CD14-positive monocyte (primary cell): ENCODE data around the gene TMEM247. TPM values are rescaled to one million over a fixed set of nuclear protein-coding genes. Genes with fewer than 3 reads are reported as not detected.

Source experiments
- DNase-seq, 3 donors: peaks; one replicate each; pipeline ENCODE4 v3.0.0-alpha.2; 2011 to 2022
- H2AFZ ChIP-seq: 2 replicates; pipeline ENCODE4 v1.6.0; 2012; ENCODE audit warnings: mild to moderate bottlenecking, low read depth, low read length, inconsistent platforms; ENCODE audit not compliant: insufficient read depth, poor library complexity, severe bottlenecking
- H3K27ac ChIP-seq, 2 donors: 1 replicate in 1 of 2; 2 replicates in 1 of 2; pipeline ENCODE4 v1.5.1; 2012 to 2013; ENCODE audit warnings: low read length in 2 of 2, control low read depth in 1 of 2, inconsistent platforms in 1 of 2, low read depth in 1 of 2, mild to moderate bottlenecking in 1 of 2
- H3K27me3 ChIP-seq, 2 donors: one replicate each; pipeline versions ENCODE4 v1.6.0 to v1.6.1; 2011 to 2013; ENCODE audit warnings: low read length in 2 of 2; ENCODE audit not compliant: control insufficient read depth in 2 of 2, insufficient read depth in 2 of 2
- H3K36me3 ChIP-seq, 2 donors: replicated peaks in 1 of 2; 1 replicate in 1 of 2; 2 replicates in 1 of 2; pipeline versions ENCODE4 v1.5.1 to v1.6.1; 2012 to 2013; ENCODE audit warnings: low read length in 2 of 2, control low read depth in 1 of 2, inconsistent platforms in 1 of 2, mild to moderate bottlenecking in 1 of 2; ENCODE audit not compliant: insufficient read depth in 2 of 2, control insufficient read depth in 1 of 2
- H3K4me1 ChIP-seq, 2 donors: 1 replicate in 1 of 2; 2 replicates in 1 of 2; pipeline versions ENCODE4 v1.5.1 to v1.6.1; 2012 to 2013; ENCODE audit warnings: low read length in 2 of 2, control low read depth in 1 of 2, inconsistent platforms in 1 of 2, mild to moderate bottlenecking in 1 of 2, moderate library complexity in 1 of 2; ENCODE audit not compliant: insufficient read depth in 2 of 2, control insufficient read depth in 1 of 2
- H3K4me2 ChIP-seq: replicated peaks from 2 replicates; pipeline ENCODE3; 2012; ENCODE audit warnings: low read length, moderate library complexity, mild to moderate bottlenecking; ENCODE audit not compliant: poor library complexity, severe bottlenecking; ENCODE audit errors: extremely low read depth
- H3K4me3 ChIP-seq, 3 experiments: fragments of 200-600 bp in 1 of 3; sonication (generic) in 1 of 3; replicated peaks in 1 of 3; 1 replicate in 2 of 3; 2 replicates in 1 of 3; pipeline ENCODE4 v1.5.1; 2011 to 2013; ENCODE audit warnings: low read length in 3 of 3, mild to moderate bottlenecking in 3 of 3, control low read depth in 2 of 3, low read depth in 2 of 3, inconsistent platforms in 1 of 3, moderate library complexity in 1 of 3
- H3K79me2 ChIP-seq: 2 replicates; pipeline ENCODE4 v1.6.0; 2012; ENCODE audit warnings: mild to moderate bottlenecking, control low read depth, inconsistent platforms, low read length, moderate library complexity; ENCODE audit not compliant: insufficient read depth
- H3K9ac ChIP-seq: 2 replicates; pipeline ENCODE4 v1.6.0; 2017; ENCODE audit warnings: low read length, mild to moderate bottlenecking; ENCODE audit not compliant: insufficient read depth, poor library complexity, severe bottlenecking
- H3K9me3 ChIP-seq, 2 donors: replicated peaks in 1 of 2; 1 replicate in 1 of 2; 2 replicates in 1 of 2; pipeline versions ENCODE4 v1.5.1 to v1.6.1; 2012 to 2013; ENCODE audit warnings: low read length in 2 of 2, control low read depth in 1 of 2; ENCODE audit not compliant: control insufficient read depth in 1 of 2, insufficient read depth in 1 of 2
- H4K20me1 ChIP-seq: 2 replicates; pipeline ENCODE4 v1.6.0; 2012; ENCODE audit warnings: mild to moderate bottlenecking, low read length, control low read depth, moderate library complexity; ENCODE audit not compliant: insufficient read depth
- H3K27ac Mint-ChIP-seq, 7 donors: one replicate each; pipeline ENCODE4 v1.8.0; 2020; ENCODE audit warnings: mild to moderate bottlenecking in 7 of 7, mixed read lengths in 7 of 7, moderate library complexity in 6 of 7, inconsistent platforms in 2 of 7
- H3K27me3 Mint-ChIP-seq, 3 donors: one replicate each; pipeline ENCODE4 v1.8.0; 2021 to 2022; ENCODE audit warnings: low read depth in 3 of 3, mild to moderate bottlenecking in 3 of 3, mixed read lengths in 3 of 3, moderate library complexity in 3 of 3, inconsistent platforms in 1 of 3
- H3K36me3 Mint-ChIP-seq, 2 donors: one replicate each; pipeline ENCODE4 v1.8.0; 2020; ENCODE audit warnings: mixed read lengths in 2 of 2, inconsistent platforms in 1 of 2, mild to moderate bottlenecking in 1 of 2
- H3K4me1 Mint-ChIP-seq: one replicate; pipeline ENCODE4 v1.8.0; 2020; ENCODE audit warnings: mild to moderate bottlenecking, mixed read lengths
- H3K4me3 Mint-ChIP-seq, 2 donors: one replicate each; pipeline ENCODE4 v1.8.0; 2020; ENCODE audit warnings: mild to moderate bottlenecking in 2 of 2, mixed read lengths in 2 of 2, moderate library complexity in 1 of 2
- H3K9me3 Mint-ChIP-seq, 7 donors: one replicate each; pipeline ENCODE4 v1.8.0; 2020 to 2022; ENCODE audit warnings: mixed read lengths in 7 of 7, mild to moderate bottlenecking in 6 of 7, moderate library complexity in 6 of 7, inconsistent platforms in 2 of 7
- CTCF ChIP-seq: fragments of 200-600 bp; IDR thresholded peaks from one replicate; pipeline ENCODE4 v1.8.0; 2022; ENCODE audit warnings: antibody characterized with exemption, mild to moderate bottlenecking
- WGBS: methylation state at CpG from one replicate; pipeline ENCODE4 v1.1.5; 2013; ENCODE audit warnings: missing lambda C conversion rate; ENCODE audit not compliant: insufficient coverage; 5-methylcytosine and 5-hydroxymethylcytosine counted together
- intact Hi-C, 2 donors: fragments of 100-400 bp; cut with micrococcal nuclease; formaldehyde crosslinking; loops; one replicate each; pipeline versions ENCODE4 v1.15.0 to v1.15.1; 2023
- polyA plus RNA-seq, 3 donors: library from polyadenylated mRNA; depleted of rRNA in 1 of 3; unstranded in 2 of 3; stranded (reverse) in 1 of 3; fragments of 300-500 nt in 2 of 3; fragments of >200 nt in 1 of 3; fragmentation: Illumina TruSeq in 2 of 3; gene quantifications; 1 replicate in 2 of 3; 2 replicates in 1 of 3; pipeline ENCODE4 v1.2.3, GENCODE V29; 2012 to 2021

TMEM247 gene
- polyA plus RNA-seq, 3 donors, result not detected

GRCh38 chr2:46509804-46510203 lies 30.4 kb downstream of the TMEM247 start:
- peaks cover 2 to 5% of the 10 kb centered on the region in 2 donors for H3K36me3 Mint-ChIP-seq
- H3K9ac ChIP-seq, result no peak overlapping the region

GRCh38 chr2:46510598-46511177 lies 31.3 kb downstream of the TMEM247 start:
- WGBS, result 88% methylated on average over 3 of the region's 5 CpGs
- Histone ChIP-seq H3K4me2 (no peak overlapping the region), H3K4me3 (no peak overlapping the region), H3K79me2 (no peaks in the 10 kb centered on the region), H3K27ac (no peak overlapping the region), H3K9ac (no peak overlapping the region), H3K9me3 (peaks cover 0 to 7% of the 10 kb centered on the region in 2 donors), H4K20me1 (no peaks in the 10 kb centered on the region), H2AFZ (no peak overlapping the region), H3K27me3 (no peaks in the 10 kb centered on the region), H3K36me3 (no peaks in the 10 kb centered on the region), H3K4me1 (peaks cover 12 to 13% of the 10 kb centered on the region in 2 donors)
- TF ChIP-seq CTCF, result no peak
- H3K27ac Mint-ChIP-seq, result peak overlapping the region in 3 of 7 donors; percentile 26 to 69 (median 42)
- H3K27me3 Mint-ChIP-seq, result peaks cover 0 to 3% (median 0%) of the 10 kb centered on the region in 3 donors
- intact Hi-C loops, result no loop called here
- H3K4me1 Mint-ChIP-seq, result peaks cover 15% of the 10 kb centered on the region
- peaks cover 2 to 5% of the 10 kb centered on the region in 2 donors for H3K36me3 Mint-ChIP-seq
- DNase-seq, result peak; percentile 42 to 71 (median 51)
- H3K9me3 Mint-ChIP-seq, result peaks cover 8 to 15% (median 11%) of the 10 kb centered on the region in 7 donors
- H3K4me3 Mint-ChIP-seq, result no peak overlapping the region

More at GRCh38 chr2:46509804-46510203, 30.4 kb downstream of the TMEM247 start:
- no peak overlapping the region for H3K4me2 ChIP-seq
- DNase-seq, result no peak
- no peak overlapping the region for H3K4me3 ChIP-seq
- H3K4me1 Mint-ChIP-seq, result peaks cover 15% of the 10 kb centered on the region
- peaks cover 3 to 9% (median 6%) of the 10 kb centered on the region in 7 donors for H3K9me3 Mint-ChIP-seq
- peak overlapping the region in 2 of 7 donors; percentile 22 to 36 for H3K27ac Mint-ChIP-seq
- intact Hi-C loops, result no loop called here
- no peak overlapping the region for H3K4me3 Mint-ChIP-seq
- H3K27me3 Mint-ChIP-seq, result peaks cover 0 to 3% (median 0%) of the 10 kb centered on the region in 3 donors
- H3K4me1 ChIP-seq, result peaks cover 12 to 13% of the 10 kb centered on the region in 2 donors
- H3K79me2 ChIP-seq, result no peaks in the 10 kb centered on the region
- peaks cover 0 to 4% of the 10 kb centered on the region in 2 donors for H3K9me3 ChIP-seq
- no peaks in the 10 kb centered on the region for H3K36me3 ChIP-seq
- no peaks in the 10 kb centered on the region for H3K27me3 ChIP-seq
- WGBS, result 58% methylated on average over 2 of the region's 3 CpGs
- no peaks in the 10 kb centered on the region for H4K20me1 ChIP-seq
- H2AFZ ChIP-seq, result no peak overlapping the region
- no peak for TF ChIP-seq CTCF
- H3K27ac ChIP-seq, result no peak overlapping the region
